Hepatocyte (in vitro differentiated cells): ENCODE measurements around the gene SP2. TPM values are rescaled to one million over a fixed set of nuclear protein-coding genes. Genes with fewer than 3 reads are reported as not detected.

ENCODE experiments used
- DNase-seq: peaks from one replicate; pipeline ENCODE4 v3.0.0-alpha.2; 2016; ENCODE audit warnings: low spot score
- H2AFZ ChIP-seq: fragments of 200-600 bp; sonication (generic); 2 replicates; pipeline ENCODE4 v1.6.0; 2016; ENCODE audit warnings: antibody characterized with exemption, mild to moderate bottlenecking
- H3K27ac ChIP-seq: fragments of 200-600 bp; sonication (generic); 2 replicates; pipeline ENCODE4 v1.5.1; 2016; ENCODE audit warnings: mild to moderate bottlenecking
- H3K27me3 ChIP-seq: fragments of 200-600 bp; sonication (generic); 2 replicates; pipeline ENCODE4 v1.6.1; 2016
- H3K36me3 ChIP-seq: fragments of 200-600 bp; sonication (generic); replicated peaks from 2 replicates; pipeline ENCODE4 v1.5.1; 2016; ENCODE audit warnings: low read depth; ENCODE audit not compliant: insufficient read depth
- H3K4me1 ChIP-seq: fragments of 200-600 bp; sonication (generic); 2 replicates; pipeline ENCODE4 v1.5.1; 2016; ENCODE audit warnings: mild to moderate bottlenecking, moderate library complexity; ENCODE audit not compliant: insufficient read depth
- H3K4me2 ChIP-seq: fragments of 200-600 bp; sonication (generic); 2 replicates; pipeline ENCODE4 v1.6.0; 2016
- H3K4me3 ChIP-seq: fragments of 200-600 bp; sonication (generic); 2 replicates; pipeline ENCODE4 v1.5.1; 2016; ENCODE audit warnings: mild to moderate bottlenecking
- H3K79me2 ChIP-seq: fragments of 200-600 bp; sonication (generic); 2 replicates; pipeline ENCODE4 v1.6.0; 2017; ENCODE audit warnings: mild to moderate bottlenecking
- H3K9me2 ChIP-seq: fragments of 200-600 bp; sonication (generic); replicated peaks from 2 replicates; pipeline ENCODE4 v1.6.0; 2017; ENCODE audit warnings: mild to moderate bottlenecking; ENCODE audit not compliant: insufficient read depth
- H3K9me3 ChIP-seq: fragments of 200-600 bp; sonication (generic); 2 replicates; pipeline ENCODE4 v1.5.1; 2016; ENCODE audit warnings: low read depth, mild to moderate bottlenecking
- H4K20me1 ChIP-seq: fragments of 200-600 bp; sonication (generic); 2 replicates; pipeline ENCODE4 v1.6.0; 2016; ENCODE audit warnings: mild to moderate bottlenecking; ENCODE audit not compliant: insufficient read depth, poor library complexity, severe bottlenecking
- EZH2 ChIP-seq: fragments of 200-600 bp; sonication (generic); IDR thresholded peaks from 2 replicates; pipeline ENCODE4 v1.6.1; 2016; ENCODE audit warnings: antibody characterized with exemption, mild to moderate bottlenecking, borderline replicate concordance
- EZH2phosphoT487 ChIP-seq: fragments of 200-600 bp; sonication (generic); IDR thresholded peaks from one replicate; pipeline ENCODE4 v1.6.1; 2018; ENCODE audit warnings: antibody characterized with exemption, mild to moderate bottlenecking, low read depth, moderate library complexity; ENCODE audit not compliant: unreplicated experiment, severe bottlenecking
- WGBS: methylation state at CpG from one replicate; pipeline ENCODE4 v1.1.6; 2016; ENCODE audit warnings: low lambda C conversion rate; ENCODE audit errors: missing lambda C conversion rate; 5-methylcytosine and 5-hydroxymethylcytosine counted together
- polyA plus RNA-seq: library from polyadenylated mRNA; unstranded; fragments of >200 nt; fragmentation: Nextera tagmentation; extraction: Ambion mirVana; gene quantifications from 2 replicates; pipeline ENCODE4 v1.2.1, GENCODE V29; 2016
- total RNA-seq: library from RNA; depleted of rRNA; stranded (reverse); fragments of >200 nt; gene quantifications from 2 replicates; pipeline ENCODE4 v1.2.3, GENCODE V29; 2014
- TF ChIP-seq, protein P1 (sequence below): fragments of 200-600 bp; sonication (generic); IDR thresholded peaks from 2 replicates; pipeline ENCODE4 v1.5.1; 2016; ENCODE audit warnings: antibody characterized with exemption, mild to moderate bottlenecking; ENCODE audit not compliant: poor library complexity

The SP2 gene
- total and polyA plus RNA-seq, 2 experiments from 2014 or later = 1.5 to 10.6 TPM

DNA sequence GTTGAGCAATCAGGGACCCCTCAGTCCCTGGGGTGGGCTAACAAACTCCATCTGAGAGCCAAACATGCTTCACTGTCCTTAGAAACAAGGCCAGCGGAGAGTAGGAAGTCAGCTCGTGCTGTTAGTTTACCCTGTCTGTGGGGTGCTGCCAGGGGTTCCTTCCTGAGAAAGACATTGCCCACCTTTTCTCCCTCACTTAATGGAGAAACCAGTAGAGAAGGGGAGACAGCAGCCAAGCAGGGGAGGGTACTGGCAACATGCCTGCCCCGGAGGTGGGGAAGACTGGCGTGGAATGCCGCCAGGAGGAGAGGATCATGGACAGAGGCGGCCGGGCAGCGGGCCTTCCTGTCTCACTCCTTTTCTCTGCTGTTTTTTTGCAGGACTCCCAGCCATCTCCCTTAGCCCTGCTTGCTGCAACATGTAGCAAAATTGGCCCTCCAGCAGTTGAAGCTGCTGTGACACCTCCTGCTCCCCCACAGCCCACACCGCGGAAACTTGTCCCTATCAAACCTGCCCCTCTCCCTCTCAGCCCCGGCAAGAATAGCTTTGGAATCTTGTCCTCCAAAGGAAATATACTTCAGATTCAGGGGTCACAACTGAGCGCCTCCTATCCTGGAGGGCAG, 19.9 kb downstream of the SP2 start:
- no peak for DNase-seq
- no peaks in the 10 kb centered on the region for H3K9me2 ChIP-seq

DNA sequence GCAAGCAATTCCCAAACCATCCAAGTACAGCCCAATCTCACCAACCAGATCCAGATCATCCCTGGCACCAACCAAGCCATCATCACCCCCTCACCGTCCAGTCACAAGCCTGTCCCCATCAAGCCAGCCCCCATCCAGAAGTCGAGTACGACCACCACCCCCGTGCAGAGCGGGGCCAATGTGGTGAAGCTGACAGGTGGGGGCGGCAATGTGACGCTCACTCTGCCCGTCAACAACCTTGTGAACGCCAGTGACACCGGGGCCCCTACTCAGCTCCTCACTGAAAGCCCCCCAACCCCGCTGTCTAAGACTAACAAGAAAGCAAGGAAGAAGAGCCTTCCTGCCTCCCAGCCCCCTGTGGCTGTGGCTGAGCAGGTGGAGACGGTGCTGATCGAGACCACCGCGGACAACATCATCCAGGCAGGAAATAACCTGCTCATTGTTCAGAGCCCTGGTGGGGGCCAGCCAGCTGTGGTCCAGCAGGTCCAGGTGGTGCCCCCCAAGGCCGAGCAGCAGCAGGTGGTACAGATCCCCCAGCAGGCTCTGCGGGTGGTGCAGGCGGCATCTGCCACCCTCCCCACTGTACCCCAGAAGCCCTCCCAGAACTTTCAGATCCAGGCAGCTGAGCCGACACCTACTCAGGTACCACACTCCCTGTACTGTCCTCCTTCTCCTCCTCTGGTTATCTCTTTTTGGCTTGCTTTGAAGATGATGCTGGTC, 20.6 kb downstream of the SP2 start:
- Histone ChIP-seq H3K9me3 (no peaks in the 10 kb centered on the region), H3K4me2 (no peak overlapping the region), H3K4me3 (no peak overlapping the region), H3K79me2 (no peaks in the 10 kb centered on the region), H3K4me1 (no peaks in the 10 kb centered on the region), H2AFZ (no peak overlapping the region), H4K20me1 (no peaks in the 10 kb centered on the region), H3K27ac (no peak overlapping the region), H3K36me3 (no peaks in the 10 kb centered on the region), H3K9me2 (no peaks in the 10 kb centered on the region), H3K27me3 (no peaks in the 10 kb centered on the region)
- 95% methylated on average over 19 of the region's 19 CpGs for WGBS
- TF ChIP-seq, protein P1, sequence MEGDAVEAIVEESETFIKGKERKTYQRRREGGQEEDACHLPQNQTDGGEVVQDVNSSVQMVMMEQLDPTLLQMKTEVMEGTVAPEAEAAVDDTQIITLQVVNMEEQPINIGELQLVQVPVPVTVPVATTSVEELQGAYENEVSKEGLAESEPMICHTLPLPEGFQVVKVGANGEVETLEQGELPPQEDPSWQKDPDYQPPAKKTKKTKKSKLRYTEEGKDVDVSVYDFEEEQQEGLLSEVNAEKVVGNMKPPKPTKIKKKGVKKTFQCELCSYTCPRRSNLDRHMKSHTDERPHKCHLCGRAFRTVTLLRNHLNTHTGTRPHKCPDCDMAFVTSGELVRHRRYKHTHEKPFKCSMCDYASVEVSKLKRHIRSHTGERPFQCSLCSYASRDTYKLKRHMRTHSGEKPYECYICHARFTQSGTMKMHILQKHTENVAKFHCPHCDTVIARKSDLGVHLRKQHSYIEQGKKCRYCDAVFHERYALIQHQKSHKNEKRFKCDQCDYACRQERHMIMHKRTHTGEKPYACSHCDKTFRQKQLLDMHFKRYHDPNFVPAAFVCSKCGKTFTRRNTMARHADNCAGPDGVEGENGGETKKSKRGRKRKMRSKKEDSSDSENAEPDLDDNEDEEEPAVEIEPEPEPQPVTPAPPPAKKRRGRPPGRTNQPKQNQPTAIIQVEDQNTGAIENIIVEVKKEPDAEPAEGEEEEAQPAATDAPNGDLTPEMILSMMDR = no peak
- TF ChIP-seq EZH2 = no peak
- no peak for TF ChIP-seq EZH2phosphoT487
- DNase-seq = no peak

More for the DNA sequence above, 19.9 kb downstream of the SP2 start:
- Histone ChIP-seq H3K79me2 (no peaks in the 10 kb centered on the region), H3K4me3 (no peak overlapping the region), H3K9me3 (no peaks in the 10 kb centered on the region), H3K4me1 (no peaks in the 10 kb centered on the region), H3K4me2 (no peak overlapping the region), H4K20me1 (no peaks in the 10 kb centered on the region), H2AFZ (no peak overlapping the region), H3K27me3 (no peaks in the 10 kb centered on the region), H3K27ac (no peak overlapping the region), H3K36me3 (no peaks in the 10 kb centered on the region)
- no peak for TF ChIP-seq EZH2phosphoT487
- TF ChIP-seq EZH2 = no peak
- TF ChIP-seq, protein P1 = no peak
- 92% methylated on average over 12 of the region's 12 CpGs for WGBS

DNA sequence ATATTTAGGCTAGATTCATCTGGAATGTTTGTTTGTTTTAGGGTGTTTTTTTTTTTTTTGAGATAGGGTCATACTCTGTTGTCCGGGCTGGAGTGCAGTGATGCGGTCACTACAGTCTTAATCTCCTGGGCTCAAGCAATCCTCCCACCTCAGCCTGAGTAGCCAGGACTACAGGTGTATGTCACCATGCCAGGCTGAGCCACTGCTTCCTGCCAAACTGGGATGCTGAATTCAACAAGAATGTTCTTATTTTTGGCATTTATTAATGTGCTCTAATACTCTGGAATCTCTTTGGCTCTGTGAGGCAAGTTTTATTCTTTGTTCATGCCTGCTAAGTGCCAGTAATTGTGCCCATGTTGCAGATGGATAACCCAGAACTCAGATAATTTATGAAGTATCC, 21.5 kb downstream of the SP2 start:
- Histone ChIP-seq H3K9me3 (no peaks in the 10 kb centered on the region), H3K79me2 (no peaks in the 10 kb centered on the region), H4K20me1 (no peaks in the 10 kb centered on the region), H3K27ac (no peak overlapping the region), H3K4me1 (no peaks in the 10 kb centered on the region), H3K4me2 (no peak overlapping the region), H3K4me3 (no peak overlapping the region), H3K9me2 (no peaks in the 10 kb centered on the region), H3K36me3 (no peaks in the 10 kb centered on the region), H2AFZ (no peak overlapping the region), H3K27me3 (no peaks in the 10 kb centered on the region)
- TF ChIP-seq EZH2 (no peak), EZH2phosphoT487 (no peak)
- TF ChIP-seq, protein P1 = no peak
- 92% methylated on average over 2 of the region's 2 CpGs for WGBS
- no peak for DNase-seq
